Loucy (cell line): ENCODE measurements around the gene ZBTB34.

Experiments
- CTCF ChIP-seq: fragments of 200-600 bp; sonication (generic); conservative IDR thresholded peaks from 2 replicates; pipeline ENCODE4 v1.5.1; 2014; ENCODE audit warnings: mild to moderate bottlenecking, antibody characterized with exemption, low read length
- EZH2phosphoT487 ChIP-seq: fragments of 200-600 bp; IDR thresholded peaks from 2 replicates; pipeline ENCODE4 v1.6.1; 2018; ENCODE audit warnings: antibody characterized with exemption, mild to moderate bottlenecking, moderate library complexity, borderline replicate concordance

- TF ChIP-seq CTCF, result no peak
- TF ChIP-seq EZH2phosphoT487, result no peak
These were observed 42.0 kb upstream of the ZBTB34 start for GRCh38 chr9:126818482-126818881.
